ENCODE results near the gene BMF.
A peak's percentile ranks its signal among the peaks of the same experiment; 100 is the strongest.

Gene BMF

GRCh38 chr15:40151991-40152390, 43.3 kb upstream of the BMF start:
- Histone ChIP-seq H4K8ac (ENCODE audit: low read depth, low read length) (no peak overlapping the region), H3K4me1 (ENCODE audit: control insufficient read depth in 1 of 2, insufficient read depth in 2 of 2, low read length in 2 of 2) (peaks cover 5 to 15% of the 10 kb centered on the region in 2 experiments), H2AFZ (ENCODE audit: insufficient read depth, low read length, poor library complexity) (no peak overlapping the region), H3K4ac (ENCODE audit: low read depth, low read length) (no peak overlapping the region), H3K36me3 (ENCODE audit: control insufficient read depth in 1 of 2, insufficient read depth in 2 of 2, low read length in 2 of 2) (no peaks in the 10 kb centered on the region), H3K23ac (ENCODE audit: low read length) (no peak overlapping the region), H3K79me1 (ENCODE audit: low read length) (peaks cover 2% of the 10 kb centered on the region), H3K79me2 (ENCODE audit: control insufficient read depth, insufficient read depth, low read length, poor library complexity) (no peaks in the 10 kb centered on the region), H2BK120ac (ENCODE audit: insufficient read depth, low read length, poor library complexity) (no peak overlapping the region), H3K9me3 (ENCODE audit: insufficient read depth, low read depth, low read length) (no peaks in the 10 kb centered on the region), H3K4me3 (ENCODE audit: low read depth, low read length) (no peak overlapping the region), H4K91ac (ENCODE audit: low read depth, low read length) (no peak overlapping the region), H3K27ac (ENCODE audit: low read depth, low read length) (no peak overlapping the region), H4K12ac (ENCODE audit: low read depth, low read length) (no peak overlapping the region), H3K4me2 (ENCODE audit: low read length) (no peak overlapping the region), H2BK5ac (ENCODE audit: low read depth, low read length, poor library complexity) (no peak overlapping the region), H3K27me3 (ENCODE audit: insufficient read depth, low read length) (no peaks in the 10 kb centered on the region), H2BK12ac (ENCODE audit: low read length) (no peak overlapping the region), H3K9ac (ENCODE audit: low read length) (no peak overlapping the region), H2AK5ac (ENCODE audit: low read length) (no peak overlapping the region), H3K18ac (ENCODE audit: low read length) (no peak overlapping the region), H3K14ac (ENCODE audit: low read length) (no peak overlapping the region)
- WGBS (ENCODE audit: extremely low coverage, insufficient coverage, insufficient read length): no CpG with 5 or more reads among the region's 4 CpGs
- DNase-seq: no peak

GRCh38 chr15:40151499-40151898, 42.8 kb upstream of the BMF start:
- H3K23ac ChIP-seq (ENCODE audit: low read length): no peak overlapping the region
- no peaks in the 10 kb centered on the region for H3K79me2 ChIP-seq (ENCODE audit: control insufficient read depth, insufficient read depth, low read length, poor library complexity)
- no peak overlapping the region for H2BK12ac ChIP-seq (ENCODE audit: low read length)
- no peak overlapping the region for H3K9ac ChIP-seq (ENCODE audit: low read length)
- no peak overlapping the region for H2AFZ ChIP-seq (ENCODE audit: insufficient read depth, low read length, poor library complexity)
- DNase-seq: no peak
- H3K4me1 ChIP-seq (ENCODE audit: control insufficient read depth in 1 of 2, insufficient read depth in 2 of 2, low read length in 2 of 2): peaks cover 5 to 15% of the 10 kb centered on the region in 2 experiments
- no peak overlapping the region for H3K4me2 ChIP-seq (ENCODE audit: low read length)
- no peak overlapping the region for H2AK5ac ChIP-seq (ENCODE audit: low read length)
- H3K9me3 ChIP-seq (ENCODE audit: insufficient read depth, low read depth, low read length): no peaks in the 10 kb centered on the region
- no peak overlapping the region for H3K27ac ChIP-seq (ENCODE audit: low read depth, low read length)
- no peak overlapping the region for H2BK5ac ChIP-seq (ENCODE audit: low read depth, low read length, poor library complexity)
- WGBS (ENCODE audit: extremely low coverage, insufficient coverage, insufficient read length): no CpG with 5 or more reads among the region's 6 CpGs
- no peak overlapping the region for H3K14ac ChIP-seq (ENCODE audit: low read length)
- no peaks in the 10 kb centered on the region for H3K36me3 ChIP-seq (ENCODE audit: control insufficient read depth in 1 of 2, insufficient read depth in 2 of 2, low read length in 2 of 2)
- H3K4ac ChIP-seq (ENCODE audit: low read depth, low read length): no peak overlapping the region
- H3K27me3 ChIP-seq (ENCODE audit: insufficient read depth, low read length): no peaks in the 10 kb centered on the region
- H3K18ac ChIP-seq (ENCODE audit: low read length): no peak overlapping the region
- H4K8ac ChIP-seq (ENCODE audit: low read depth, low read length): no peak overlapping the region
- H3K4me3 ChIP-seq (ENCODE audit: low read depth, low read length): no peak overlapping the region
- no peak overlapping the region for H2BK120ac ChIP-seq (ENCODE audit: insufficient read depth, low read length, poor library complexity)
- no peak overlapping the region for H4K12ac ChIP-seq (ENCODE audit: low read depth, low read length)
- H3K79me1 ChIP-seq (ENCODE audit: low read length): peaks cover 2% of the 10 kb centered on the region
- no peak overlapping the region for H4K91ac ChIP-seq (ENCODE audit: low read depth, low read length)

GRCh38 chr15:40150163-40150925, 41.7 kb upstream of the BMF start:
- Histone ChIP-seq H3K27me3 (ENCODE audit: insufficient read depth, low read length) (no peaks in the 10 kb centered on the region), H3K79me2 (ENCODE audit: control insufficient read depth, insufficient read depth, low read length, poor library complexity) (no peaks in the 10 kb centered on the region), H3K27ac (ENCODE audit: low read depth, low read length) (no peak overlapping the region), H4K8ac (ENCODE audit: low read depth, low read length) (no peak overlapping the region), H3K23ac (ENCODE audit: low read length) (no peak overlapping the region), H2AFZ (ENCODE audit: insufficient read depth, low read length, poor library complexity) (no peak overlapping the region), H3K79me1 (ENCODE audit: low read length) (peaks cover under 1% of the 10 kb centered on the region), H4K91ac (ENCODE audit: low read depth, low read length) (no peak overlapping the region), H3K4me3 (ENCODE audit: low read depth, low read length) (no peak overlapping the region), H2BK120ac (ENCODE audit: insufficient read depth, low read length, poor library complexity) (no peak overlapping the region), H3K18ac (ENCODE audit: low read length) (no peak overlapping the region), H3K9me3 (ENCODE audit: insufficient read depth, low read depth, low read length) (no peaks in the 10 kb centered on the region), H3K9ac (ENCODE audit: low read length) (no peak overlapping the region), H2AK5ac (ENCODE audit: low read length) (no peak overlapping the region), H4K12ac (ENCODE audit: low read depth, low read length) (no peak overlapping the region), H3K4me1 (ENCODE audit: control insufficient read depth in 1 of 2, insufficient read depth in 2 of 2, low read length in 2 of 2) (peaks cover 4 to 11% of the 10 kb centered on the region in 2 experiments), H2BK12ac (ENCODE audit: low read length) (no peak overlapping the region), H3K4ac (ENCODE audit: low read depth, low read length) (no peak overlapping the region), H3K36me3 (ENCODE audit: control insufficient read depth in 1 of 2, insufficient read depth in 2 of 2, low read length in 2 of 2) (no peaks in the 10 kb centered on the region), H2BK5ac (ENCODE audit: low read depth, low read length, poor library complexity) (no peak overlapping the region), H3K4me2 (ENCODE audit: low read length) (no peak overlapping the region), H3K14ac (ENCODE audit: low read length) (no peak overlapping the region)
- peak in 1 of 2 donors; percentile 7 for DNase-seq
- WGBS (ENCODE audit: extremely low coverage, insufficient coverage, insufficient read length): no CpG with 5 or more reads among the region's 9 CpGs

- H3K27me3 ChIP-seq (ENCODE audit: insufficient read depth, low read length): no peaks in the 10 kb centered on the region
- no peak overlapping the region for H2BK5ac ChIP-seq (ENCODE audit: low read depth, low read length, poor library complexity)
- H2AK5ac ChIP-seq (ENCODE audit: low read length): no peak overlapping the region
- H3K27ac ChIP-seq (ENCODE audit: low read depth, low read length): no peak overlapping the region
- no peak overlapping the region for H2BK12ac ChIP-seq (ENCODE audit: low read length)
- no peak overlapping the region for H4K91ac ChIP-seq (ENCODE audit: low read depth, low read length)
- no peak overlapping the region for H3K4me2 ChIP-seq (ENCODE audit: low read length)
- no CpG with 5 or more reads among the region's 4 CpGs for WGBS (ENCODE audit: extremely low coverage, insufficient coverage, insufficient read length)
- H4K12ac ChIP-seq (ENCODE audit: low read depth, low read length): no peak overlapping the region
- H4K8ac ChIP-seq (ENCODE audit: low read depth, low read length): no peak overlapping the region
- H3K9ac ChIP-seq (ENCODE audit: low read length): no peak overlapping the region
- H3K14ac ChIP-seq (ENCODE audit: low read length): no peak overlapping the region
- H3K4ac ChIP-seq (ENCODE audit: low read depth, low read length): no peak overlapping the region
- H3K18ac ChIP-seq (ENCODE audit: low read length): no peak overlapping the region
- H3K36me3 ChIP-seq (ENCODE audit: control insufficient read depth in 1 of 2, insufficient read depth in 2 of 2, low read length in 2 of 2): no peaks in the 10 kb centered on the region
- peaks cover 3 to 4% of the 10 kb centered on the region in 2 experiments for H3K4me1 ChIP-seq (ENCODE audit: control insufficient read depth in 1 of 2, insufficient read depth in 2 of 2, low read length in 2 of 2)
- H2BK120ac ChIP-seq (ENCODE audit: insufficient read depth, low read length, poor library complexity): no peak overlapping the region
- no peak overlapping the region for H3K23ac ChIP-seq (ENCODE audit: low read length)
- H3K79me2 ChIP-seq (ENCODE audit: control insufficient read depth, insufficient read depth, low read length, poor library complexity): no peaks in the 10 kb centered on the region
- no peaks in the 10 kb centered on the region for H3K9me3 ChIP-seq (ENCODE audit: insufficient read depth, low read depth, low read length)
- H2AFZ ChIP-seq (ENCODE audit: insufficient read depth, low read length, poor library complexity): no peak overlapping the region
- H3K4me3 ChIP-seq (ENCODE audit: low read depth, low read length): no peak overlapping the region
- DNase-seq: no peak
- H3K79me1 ChIP-seq (ENCODE audit: low read length): no peaks in the 10 kb centered on the region
These were observed 40.7 kb upstream of the BMF start for GRCh38 chr15:40149339-40149738.

All from trophoblast cell (in vitro differentiated cells and primary cell).